Calu3 (cell line): ENCODE results near the gene DNAJC30. TPM values are rescaled to one million over a fixed set of nuclear protein-coding genes. Genes with fewer than 3 reads are reported as not detected.
"Not testable (repeated sequence)": the region's sequence is repeated elsewhere in the genome, so short reads cannot be mapped to it uniquely, and the experiment has no call there.

ENCODE experiments used
- BruUV-seq: library from RNA; stranded (reverse); fragments of 400-500 nt; replicated peaks from 2 replicates; lab custom pipeline; 2021; lab: Mats Ljungman, UMichigan
- CTCF ChIA-PET: fragments of 300-600 bp; sonication (Branson Sonifier 250); formaldehyde crosslinking; loops from one replicate; lab custom pipeline; 2022; ENCODE audit warnings: antibody characterized with exemption; lab: Charles Lee
- DNase-seq: peaks from one replicate; pipeline ENCODE4 v3.0.0; 2022
- H3K27ac Mint-ChIP-seq: one replicate; pipeline ENCODE4 v1.8.0; 2022; ENCODE audit warnings: mixed read lengths; ENCODE audit not compliant: unreplicated experiment
- H3K27me3 Mint-ChIP-seq: one replicate; pipeline ENCODE4 v1.8.0; 2022; ENCODE audit warnings: mixed read lengths; ENCODE audit not compliant: unreplicated experiment
- H3K36me3 Mint-ChIP-seq: one replicate; pipeline ENCODE4 v1.8.0; 2022; ENCODE audit warnings: mild to moderate bottlenecking, moderate library complexity, mixed read lengths; ENCODE audit not compliant: insufficient read depth, unreplicated experiment
- H3K4me1 Mint-ChIP-seq: one replicate; pipeline ENCODE4 v1.8.0; 2022; ENCODE audit warnings: mild to moderate bottlenecking, low read depth, mixed read lengths; ENCODE audit not compliant: unreplicated experiment
- H3K4me3 Mint-ChIP-seq: one replicate; pipeline ENCODE4 v1.8.0; 2022; ENCODE audit warnings: mild to moderate bottlenecking, low read depth, moderate library complexity, mixed read lengths; ENCODE audit not compliant: unreplicated experiment
- H3K9me3 Mint-ChIP-seq: one replicate; pipeline ENCODE4 v1.8.0; 2022; ENCODE audit warnings: low read depth, mixed read lengths; ENCODE audit not compliant: unreplicated experiment
- intact Hi-C: fragments of 100-400 bp; cut with micrococcal nuclease; formaldehyde crosslinking; loops from one replicate; pipeline ENCODE4 v1.10.0; 2022; ENCODE audit not compliant: unreplicated experiment
- total RNA-seq: library from RNA; stranded (reverse); gene quantifications from 2 replicates; pipeline ENCODE4 v1.2.3, GENCODE V29; 2022
- TF ChIP-seq, protein P1 (sequence below): fragments of 200-600 bp; IDR thresholded peaks from one replicate; pipeline ENCODE4 v1.8.0; 2022; ENCODE audit warnings: antibody characterized with exemption; ENCODE audit not compliant: unreplicated experiment

The DNAJC30 gene
- total RNA-seq, 1 experiment from 2014 or later = 10.5 TPM

- CTCF ChIA-PET = no interaction called here
- Mint-ChIP-seq H3K27me3 (no peaks in the 10 kb centered on the region), H3K9me3 (no peaks in the 10 kb centered on the region), H3K27ac (no peak overlapping the region), H3K36me3 (peaks cover 4% of the 10 kb centered on the region), H3K4me1 (no peaks in the 10 kb centered on the region), H3K4me3 (no peak overlapping the region)
- no TSS peak for BruUV-seq
- DNase-seq = no peak
- TF ChIP-seq, protein P1, sequence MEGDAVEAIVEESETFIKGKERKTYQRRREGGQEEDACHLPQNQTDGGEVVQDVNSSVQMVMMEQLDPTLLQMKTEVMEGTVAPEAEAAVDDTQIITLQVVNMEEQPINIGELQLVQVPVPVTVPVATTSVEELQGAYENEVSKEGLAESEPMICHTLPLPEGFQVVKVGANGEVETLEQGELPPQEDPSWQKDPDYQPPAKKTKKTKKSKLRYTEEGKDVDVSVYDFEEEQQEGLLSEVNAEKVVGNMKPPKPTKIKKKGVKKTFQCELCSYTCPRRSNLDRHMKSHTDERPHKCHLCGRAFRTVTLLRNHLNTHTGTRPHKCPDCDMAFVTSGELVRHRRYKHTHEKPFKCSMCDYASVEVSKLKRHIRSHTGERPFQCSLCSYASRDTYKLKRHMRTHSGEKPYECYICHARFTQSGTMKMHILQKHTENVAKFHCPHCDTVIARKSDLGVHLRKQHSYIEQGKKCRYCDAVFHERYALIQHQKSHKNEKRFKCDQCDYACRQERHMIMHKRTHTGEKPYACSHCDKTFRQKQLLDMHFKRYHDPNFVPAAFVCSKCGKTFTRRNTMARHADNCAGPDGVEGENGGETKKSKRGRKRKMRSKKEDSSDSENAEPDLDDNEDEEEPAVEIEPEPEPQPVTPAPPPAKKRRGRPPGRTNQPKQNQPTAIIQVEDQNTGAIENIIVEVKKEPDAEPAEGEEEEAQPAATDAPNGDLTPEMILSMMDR = no peak
- intact Hi-C loops = no loop called here
Measured at GRCh38 chr7:73727952-73728351, 44.7 kb upstream of the DNAJC30 start.

- H3K27me3 Mint-ChIP-seq = no peaks in the 10 kb centered on the region
- intact Hi-C loops = no loop called here
- TF ChIP-seq, protein P1 = no peak
- H3K4me1 Mint-ChIP-seq = no peaks in the 10 kb centered on the region
- H3K27ac Mint-ChIP-seq = no peak overlapping the region
- BruUV-seq = no TSS peak
- H3K9me3 Mint-ChIP-seq = no peaks in the 10 kb centered on the region
- no peak overlapping the region for H3K4me3 Mint-ChIP-seq
- H3K36me3 Mint-ChIP-seq = no peaks in the 10 kb centered on the region
- no peak for DNase-seq
- CTCF ChIA-PET = interaction anchor here (1.0 kb wide), 2 partner anchors 119 to 171 kb away, joined by 3 to 11 read pairs; no protein-coding TSS in a partner anchor
Measured at GRCh38 chr7:73726083-73726466, 42.8 kb upstream of the DNAJC30 start.

DNA sequence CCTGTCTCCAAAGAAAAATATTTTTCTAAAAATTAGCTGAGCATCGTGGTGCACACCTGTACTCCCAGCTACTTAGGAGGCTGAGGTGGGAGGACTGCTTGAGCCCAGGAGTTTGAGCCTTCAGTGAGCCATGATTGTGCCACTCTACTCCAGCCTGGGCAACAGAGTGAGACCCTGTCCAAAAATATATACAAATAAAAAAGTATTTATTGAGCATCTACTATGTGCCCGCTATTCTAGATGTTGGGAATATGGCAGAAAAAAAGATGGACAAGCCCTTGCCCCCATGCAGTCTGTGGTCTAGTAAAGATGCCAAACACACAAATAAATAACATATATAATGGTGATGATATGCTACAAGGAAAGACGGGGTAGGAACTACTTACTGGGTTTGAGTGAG is 40.6 kb upstream of the DNAJC30 start:
- no TSS peak for BruUV-seq
- no peak for DNase-seq
- Mint-ChIP-seq H3K4me3 (no peak overlapping the region), H3K36me3 (peaks cover 11% of the 10 kb centered on the region), H3K27ac (no peak overlapping the region), H3K9me3 (no peaks in the 10 kb centered on the region), H3K27me3 (no peaks in the 10 kb centered on the region), H3K4me1 (no peaks in the 10 kb centered on the region)
- TF ChIP-seq, protein P1 = no peak
- intact Hi-C loops = loop anchor here (2.0 kb wide), 1 partner anchor 117 kb away; no protein-coding TSS in a partner anchor
- CTCF ChIA-PET = interaction anchor here (0.8 kb wide), 1 partner anchor 117 kb away, joined by 4 read pairs; no protein-coding TSS in a partner anchor

DNA sequence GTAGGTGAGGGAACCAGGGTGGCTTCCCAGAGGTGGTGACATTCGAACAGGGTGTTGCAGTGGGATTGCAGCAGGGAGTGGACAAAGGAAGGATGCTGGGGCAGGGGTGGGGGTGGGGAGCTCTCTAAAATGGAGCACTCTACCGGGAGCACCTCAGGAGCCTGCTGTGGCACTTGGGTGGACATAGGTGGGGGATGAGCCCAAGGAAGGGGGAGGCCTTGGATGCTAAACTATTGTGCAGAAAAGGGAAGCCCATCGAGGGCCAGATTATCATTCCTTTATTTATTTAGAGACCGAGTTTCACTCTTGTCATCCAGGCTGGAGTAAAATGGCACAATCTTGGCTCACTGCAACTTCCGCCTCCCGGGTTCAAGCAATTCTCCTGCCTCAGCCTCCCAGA is 39.5 kb upstream of the DNAJC30 start:
- CTCF ChIA-PET = no interaction called here

GRCh38 chr7:73722182-73722581 is 38.9 kb upstream of the DNAJC30 start:
- peaks cover 25% of the 10 kb centered on the region for H3K36me3 Mint-ChIP-seq
- DNase-seq, H3K4me3 Mint-ChIP-seq, H3K27me3 Mint-ChIP-seq, BruUV-seq, H3K9me3 Mint-ChIP-seq, intact Hi-C loops, H3K27ac Mint-ChIP-seq, H3K4me1 Mint-ChIP-seq, CTCF ChIA-PET: not testable (repeated sequence)

More for the DNA sequence above, 39.5 kb upstream of the DNAJC30 start:
- TF ChIP-seq, protein P1 = no peak
- H3K4me3 Mint-ChIP-seq = no peak overlapping the region
- no peaks in the 10 kb centered on the region for H3K9me3 Mint-ChIP-seq
- peaks cover 4% of the 10 kb centered on the region for H3K4me1 Mint-ChIP-seq
- no peaks in the 10 kb centered on the region for H3K27me3 Mint-ChIP-seq
- no peak overlapping the region for H3K27ac Mint-ChIP-seq
- no TSS peak for BruUV-seq
- DNase-seq = no peak
- intact Hi-C loops = no loop called here
- H3K36me3 Mint-ChIP-seq = peaks cover 21% of the 10 kb centered on the region
